ENCODE results near the gene SLC17A5. TPM values are rescaled to one million over a fixed set of nuclear protein-coding genes. Genes with fewer than 3 reads are reported as not detected.

SLC17A5 gene
- total and polyA plus RNA-seq, 9 of the 15 experiments (the other 6 are each of a cell fraction or from before 2014, with no cell fraction given): 1.3 to 7.2 (median 3.4) TPM

DNA sequence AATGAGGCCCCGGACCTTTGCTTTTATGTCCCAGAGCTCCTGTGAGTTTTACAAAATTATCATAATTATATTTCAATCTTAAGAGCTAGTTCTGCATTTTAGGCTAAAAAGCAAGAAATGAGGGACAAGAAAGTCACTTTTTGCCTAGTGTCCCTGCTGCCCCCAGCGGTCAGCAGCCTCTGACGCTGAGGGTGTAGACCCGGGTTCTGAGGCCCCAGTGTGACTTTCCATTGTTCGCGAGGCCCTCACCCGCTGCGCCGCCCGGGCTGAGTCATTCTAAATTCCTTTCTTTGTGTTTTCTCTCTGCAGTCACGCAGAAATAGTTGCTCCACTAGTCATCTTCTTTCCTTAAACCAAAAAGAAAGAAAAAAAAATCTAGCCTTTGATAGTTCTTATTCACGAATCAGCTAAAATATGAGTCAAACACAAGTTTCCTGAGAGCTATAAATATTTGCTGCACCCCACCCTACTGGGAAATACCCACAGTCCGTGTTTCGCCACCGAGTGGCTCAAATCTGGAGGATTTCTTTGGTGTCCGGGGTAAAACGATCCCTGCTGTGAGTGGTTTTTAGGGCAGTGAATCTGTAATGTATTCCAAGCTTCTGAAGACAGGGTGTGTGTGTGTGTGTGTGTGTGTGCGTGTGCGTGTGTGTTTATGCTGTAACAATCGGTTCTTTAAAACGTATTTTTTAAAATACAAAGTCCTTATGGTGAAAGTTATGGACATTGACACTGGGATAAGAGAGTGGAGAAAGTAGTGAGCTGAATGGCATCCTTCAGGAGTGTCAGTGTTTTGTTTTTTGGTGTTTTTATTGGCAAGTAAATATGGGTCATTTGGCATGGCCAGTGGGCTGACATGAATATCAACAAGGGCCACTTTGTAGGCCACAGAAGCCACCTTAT lies 73.3 kb downstream of the SLC17A5 start (continued):
- TF ChIP-seq, protein P1, sequence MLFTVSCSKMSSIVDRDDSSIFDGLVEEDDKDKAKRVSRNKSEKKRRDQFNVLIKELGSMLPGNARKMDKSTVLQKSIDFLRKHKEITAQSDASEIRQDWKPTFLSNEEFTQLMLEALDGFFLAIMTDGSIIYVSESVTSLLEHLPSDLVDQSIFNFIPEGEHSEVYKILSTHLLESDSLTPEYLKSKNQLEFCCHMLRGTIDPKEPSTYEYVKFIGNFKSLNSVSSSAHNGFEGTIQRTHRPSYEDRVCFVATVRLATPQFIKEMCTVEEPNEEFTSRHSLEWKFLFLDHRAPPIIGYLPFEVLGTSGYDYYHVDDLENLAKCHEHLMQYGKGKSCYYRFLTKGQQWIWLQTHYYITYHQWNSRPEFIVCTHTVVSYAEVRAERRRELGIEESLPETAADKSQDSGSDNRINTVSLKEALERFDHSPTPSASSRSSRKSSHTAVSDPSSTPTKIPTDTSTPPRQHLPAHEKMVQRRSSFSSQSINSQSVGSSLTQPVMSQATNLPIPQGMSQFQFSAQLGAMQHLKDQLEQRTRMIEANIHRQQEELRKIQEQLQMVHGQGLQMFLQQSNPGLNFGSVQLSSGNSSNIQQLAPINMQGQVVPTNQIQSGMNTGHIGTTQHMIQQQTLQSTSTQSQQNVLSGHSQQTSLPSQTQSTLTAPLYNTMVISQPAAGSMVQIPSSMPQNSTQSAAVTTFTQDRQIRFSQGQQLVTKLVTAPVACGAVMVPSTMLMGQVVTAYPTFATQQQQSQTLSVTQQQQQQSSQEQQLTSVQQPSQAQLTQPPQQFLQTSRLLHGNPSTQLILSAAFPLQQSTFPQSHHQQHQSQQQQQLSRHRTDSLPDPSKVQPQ (CRISPR knock-in tag; IDR thresholded peaks at IDR 0.05; ENCODE audit: borderline replicate concordance): no peak
- TF ChIP-seq, protein P2, sequence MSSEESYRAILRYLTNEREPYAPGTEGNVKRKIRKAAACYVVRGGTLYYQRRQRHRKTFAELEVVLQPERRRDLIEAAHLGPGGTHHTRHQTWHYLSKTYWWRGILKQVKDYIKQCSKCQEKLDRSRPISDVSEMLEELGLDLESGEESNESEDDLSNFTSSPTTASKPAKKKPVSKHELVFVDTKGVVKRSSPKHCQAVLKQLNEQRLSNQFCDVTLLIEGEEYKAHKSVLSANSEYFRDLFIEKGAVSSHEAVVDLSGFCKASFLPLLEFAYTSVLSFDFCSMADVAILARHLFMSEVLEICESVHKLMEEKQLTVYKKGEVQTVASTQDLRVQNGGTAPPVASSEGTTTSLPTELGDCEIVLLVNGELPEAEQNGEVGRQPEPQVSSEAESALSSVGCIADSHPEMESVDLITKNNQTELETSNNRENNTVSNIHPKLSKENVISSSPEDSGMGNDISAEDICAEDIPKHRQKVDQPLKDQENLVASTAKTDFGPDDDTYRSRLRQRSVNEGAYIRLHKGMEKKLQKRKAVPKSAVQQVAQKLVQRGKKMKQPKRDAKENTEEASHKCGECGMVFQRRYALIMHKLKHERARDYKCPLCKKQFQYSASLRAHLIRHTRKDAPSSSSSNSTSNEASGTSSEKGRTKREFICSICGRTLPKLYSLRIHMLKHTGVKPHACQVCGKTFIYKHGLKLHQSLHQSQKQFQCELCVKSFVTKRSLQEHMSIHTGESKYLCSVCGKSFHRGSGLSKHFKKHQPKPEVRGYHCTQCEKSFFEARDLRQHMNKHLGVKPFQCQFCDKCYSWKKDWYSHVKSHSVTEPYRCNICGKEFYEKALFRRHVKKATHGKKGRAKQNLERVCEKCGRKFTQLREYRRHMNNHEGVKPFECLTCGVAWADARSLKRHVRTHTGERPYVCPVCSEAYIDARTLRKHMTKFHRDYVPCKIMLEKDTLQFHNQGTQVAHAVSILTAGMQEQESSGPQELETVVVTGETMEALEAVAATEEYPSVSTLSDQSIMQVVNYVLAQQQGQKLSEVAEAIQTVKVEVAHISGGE (CRISPR knock-in tag; IDR thresholded peaks at IDR 0.05): 0 out of 6 replicates have a peak, but pooled peaks of 1 of the 3 experiments have one; percentile 31
- TF ChIP-seq ZNF212 (CRISPR knock-in tag; IDR thresholded peaks at IDR 0.05) (no peak), MBD1 (CRISPR knock-in tag; IDR thresholded peaks at IDR 0.05) (0 out of 2 replicates have a peak, but pooled peaks have one; percentile 18), ZNF668 (CRISPR knock-in tag; IDR thresholded peaks at IDR 0.05) (peak; percentile 47; the same call in 1 of the 2 replicates), ETS2 (tag; IDR thresholded peaks at IDR 0.05; ENCODE audit: borderline replicate concordance, poor library complexity, severe bottlenecking) (no peak), TAF15 (IDR thresholded peaks at IDR 0.05; ENCODE audit: low read depth, low read length) (no peak), RBFOX2 (IDR thresholded peaks at IDR 0.05; ENCODE audit: low read depth, low read length) (peak; percentile 75), KDM4B (IDR thresholded peaks at IDR 0.05; ENCODE audit: borderline replicate concordance in 2 of 2, low read depth in 1 of 2) (no peak), ZNF785 (CRISPR knock-in tag; IDR thresholded peaks at IDR 0.05) (no peak), SNRNP70 (optimal IDR thresholded peaks at IDR 0.05; ENCODE audit: low read depth, low read length) (no peak), NFE2 (IDR thresholded peaks at IDR 0.05; ENCODE audit: low read depth) (peak; percentile 88), SREBF2 (CRISPR knock-in tag; IDR thresholded peaks at IDR 0.05) (no peak), JUN (IDR thresholded peaks at IDR 0.05; ENCODE audit: borderline replicate concordance, low read depth, low read length) (peak; percentile 69), JUN (CRISPR knock-in tag; IDR thresholded peaks at IDR 0.05; ENCODE audit: borderline replicate concordance) (no peak)

All from K562 (cell line).